ENCODE measurements around the gene SEMA5B. TPM values are rescaled to one million over a fixed set of nuclear protein-coding genes. Genes with fewer than 3 reads are reported as not detected.

The SEMA5B gene
- total and polyA plus RNA-seq, 12 donors: 1.3 to 12.7 (median 7.4) TPM

DNA sequence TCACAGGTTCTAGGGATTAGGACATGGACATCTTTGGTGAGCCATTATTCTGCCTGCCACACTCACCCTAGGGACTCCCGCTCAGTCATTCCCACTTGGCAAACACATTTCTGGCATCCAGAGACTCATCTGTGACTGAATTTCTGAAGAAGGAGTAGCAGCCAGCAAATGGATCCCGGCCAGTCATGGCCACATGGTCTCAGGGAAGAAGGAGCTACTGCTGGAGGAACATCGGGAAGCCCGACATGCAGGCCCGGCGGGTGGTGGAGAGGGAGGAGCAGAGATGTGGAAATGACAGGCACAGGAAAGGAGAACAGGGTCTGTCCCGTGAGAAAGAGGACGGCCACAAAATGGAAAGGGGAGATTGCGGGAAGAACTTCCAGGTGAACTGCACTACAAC is 65.4 kb downstream of the SEMA5B start:
- H3K9me3 ChIP-seq: no peaks in the 10 kb centered on the region
- no peak for TF ChIP-seq CTCF (IDR thresholded peaks at IDR 0.05)
- intact Hi-C loops (cut with DNase I): no loop called here
- peak in 1 of 8 donors; percentile 14 for ATAC-seq
- peaks cover 19 to 80% (median 37%) of the 10 kb centered on the region in 9 donors for H3K4me1 ChIP-seq
- no peak for DNase-seq
- peak overlapping the region in 3 of 10 donors; percentile 7 to 15 (median 9) for H3K27ac ChIP-seq
- H3K4me3 ChIP-seq: no peak overlapping the region
- no peaks in the 10 kb centered on the region for H3K27me3 ChIP-seq
- 49 to 62% methylated on average over 9 of the region's 9 CpGs for WGBS, 2 donors
- H3K36me3 ChIP-seq: peaks cover 0 to 20% (median 0%) of the 10 kb centered on the region in 9 donors

DNA sequence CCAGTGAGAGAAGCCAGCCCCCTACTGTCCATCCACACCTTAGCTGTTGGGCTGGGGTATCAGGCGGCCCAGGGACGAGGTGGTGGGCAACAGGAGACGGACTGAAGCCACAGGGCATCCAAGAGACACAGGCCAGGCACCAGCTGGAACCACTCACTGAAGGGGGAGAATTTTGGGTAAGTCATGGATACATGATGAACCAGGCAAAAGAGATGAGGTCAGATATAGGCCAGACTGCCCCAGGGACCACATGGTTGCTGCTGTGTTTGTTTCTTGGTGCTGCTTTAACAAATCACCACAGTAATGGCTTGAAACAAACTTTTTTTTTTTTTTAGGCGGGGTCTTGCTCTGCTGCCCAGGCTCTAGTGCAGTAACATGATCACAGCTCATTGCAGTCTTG is 66.4 kb downstream of the SEMA5B start:
- Histone ChIP-seq H3K4me1 (peaks cover 22 to 90% (median 47%) of the 10 kb centered on the region in 9 donors), H3K27ac (peak overlapping the region in 1 of 10 donors; percentile 22), H3K4me3 (no peak overlapping the region), H3K27me3 (no peaks in the 10 kb centered on the region), H3K9me3 (no peaks in the 10 kb centered on the region), H3K36me3 (peaks cover 0 to 20% (median 0%) of the 10 kb centered on the region in 9 donors)
- intact Hi-C loops (cut with DNase I): loop anchor here in 1 of 10 donors (1.0 kb wide), 1 partner anchor 13 kb away; no protein-coding TSS in a partner anchor
- WGBS, 2 donors: 58 to 83% methylated on average over 4 of the region's 4 CpGs
- ATAC-seq (peak in 1 of 8 donors; percentile 21), DNase-seq (no peak)
- no peak for TF ChIP-seq CTCF (IDR thresholded peaks at IDR 0.05)

DNA sequence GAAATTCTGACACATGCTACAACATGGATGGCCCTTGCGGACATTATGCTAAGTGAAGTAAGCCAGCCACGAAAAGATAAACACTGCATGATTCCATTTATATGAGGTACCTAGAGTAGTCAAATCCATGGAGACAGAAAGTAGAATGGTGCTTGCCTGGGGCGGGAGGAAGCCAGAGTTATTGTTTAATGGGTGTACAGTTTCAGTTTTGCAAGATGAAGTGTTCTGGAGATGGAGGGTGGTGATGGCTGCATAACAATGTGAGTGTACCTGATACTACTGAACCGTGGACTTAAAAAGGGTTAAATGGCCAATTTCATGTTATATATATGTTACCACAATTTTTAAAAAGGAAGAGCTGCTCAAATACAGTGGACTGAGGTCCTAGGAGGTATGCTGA is 66.9 kb downstream of the SEMA5B start:
- DNase-seq (no peak), ATAC-seq (no peak)
- Histone ChIP-seq H3K27ac (no peak overlapping the region), H3K4me1 (peaks cover 22 to 94% (median 48%) of the 10 kb centered on the region in 9 donors), H3K4me3 (no peak overlapping the region), H3K36me3 (peaks cover 0 to 20% (median 0%) of the 10 kb centered on the region in 9 donors), H3K27me3 (no peaks in the 10 kb centered on the region), H3K9me3 (no peaks in the 10 kb centered on the region)
- 90 to 95% methylated on average over 4 of the region's 4 CpGs for WGBS, 2 donors
- TF ChIP-seq CTCF (IDR thresholded peaks at IDR 0.05): no peak
- intact Hi-C loops (cut with DNase I): loop anchor here in 1 of 10 donors (1.0 kb wide), 1 partner anchor 12 kb away; no protein-coding TSS in a partner anchor

DNA sequence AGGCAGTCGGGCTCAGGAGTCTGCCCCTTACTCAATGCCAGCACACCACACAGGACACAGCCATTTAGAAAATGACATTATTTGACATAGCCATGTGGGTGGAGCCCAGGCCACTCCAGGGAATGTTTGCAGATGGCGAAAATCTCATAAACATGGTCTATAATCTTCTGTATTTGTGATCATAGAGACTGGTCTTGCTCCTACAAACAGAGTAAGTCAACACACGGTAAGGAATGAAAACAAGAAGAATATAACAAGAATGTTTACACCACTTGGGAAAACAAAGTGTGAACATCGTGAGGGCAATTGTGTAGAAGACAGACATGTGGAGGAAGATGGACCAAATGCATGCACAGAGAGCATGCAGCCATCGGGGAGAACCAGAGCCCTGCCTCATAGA is 68.2 kb downstream of the SEMA5B start:
- Histone ChIP-seq H3K27ac (peak overlapping the region in 1 of 10 donors; percentile 86), H3K4me3 (no peak overlapping the region), H3K9me3 (no peaks in the 10 kb centered on the region), H3K4me1 (peaks cover 21 to 96% (median 43%) of the 10 kb centered on the region in 9 donors), H3K27me3 (no peaks in the 10 kb centered on the region), H3K36me3 (peaks cover 0 to 20% (median 0%) of the 10 kb centered on the region in 9 donors)
- DNase-seq: no peak
- 70 to 73% methylated on average over 5 of the region's 5 CpGs for whole genome bisulfite sequencing, 2 donors
- no peak for TF ChIP-seq CTCF (IDR thresholded peaks at IDR 0.05)
- intact Hi-C loops (cut with DNase I): no loop called here
- ATAC-seq: no peak
